ENCODE data around the gene NUFIP2.

The NUFIP2 gene

GRCh38 chr17:29216181-29216580 lies 77.8 kb downstream of the NUFIP2 start:
- H3K27ac ChIP-seq (ENCODE audit: low read length): no peak overlapping the region
- DNase-seq (ENCODE audit: low read depth, low spot score): no peak
- WGBS (ENCODE audit: insufficient coverage, insufficient read length): no CpG with 5 or more reads among the region's 6 CpGs
- H3K4me3 ChIP-seq (ENCODE audit: low read length): no peak overlapping the region
- no peaks in the 10 kb centered on the region for H3K27me3 ChIP-seq (ENCODE audit: control insufficient read depth, insufficient read depth, low read length)
- H3K9me3 ChIP-seq (ENCODE audit: control insufficient read depth, insufficient read depth, low read length): no peaks in the 10 kb centered on the region
- H3K36me3 ChIP-seq (ENCODE audit: control insufficient read depth, insufficient read depth, low read length): no peaks in the 10 kb centered on the region; the same call in 1 of the 2 replicates
- H3K4me1 ChIP-seq (ENCODE audit: control insufficient read depth, insufficient read depth, low read length): no peaks in the 10 kb centered on the region

- no CpG with 5 or more reads among the region's 4 CpGs for WGBS (ENCODE audit: insufficient coverage, insufficient read length)
- no peak overlapping the region for H3K4me3 ChIP-seq (ENCODE audit: low read length)
- no peaks in the 10 kb centered on the region for H3K4me1 ChIP-seq (ENCODE audit: control insufficient read depth, insufficient read depth, low read length)
- no peak overlapping the region for H3K27ac ChIP-seq (ENCODE audit: low read length)
- no peaks in the 10 kb centered on the region for H3K27me3 ChIP-seq (ENCODE audit: control insufficient read depth, insufficient read depth, low read length)
- H3K36me3 ChIP-seq (ENCODE audit: control insufficient read depth, insufficient read depth, low read length): no peaks in the 10 kb centered on the region; the same call in 1 of the 2 replicates
- no peak for DNase-seq (ENCODE audit: low read depth, low spot score)
- no peaks in the 10 kb centered on the region for H3K9me3 ChIP-seq (ENCODE audit: control insufficient read depth, insufficient read depth, low read length)
Observed at GRCh38 chr17:29215717-29216116, 78.2 kb downstream of the NUFIP2 start.

GRCh38 chr17:29215174-29215573 lies 78.8 kb downstream of the NUFIP2 start:
- Histone ChIP-seq H3K27me3 (ENCODE audit: control insufficient read depth, insufficient read depth, low read length) (no peaks in the 10 kb centered on the region), H3K4me3 (ENCODE audit: low read length) (no peak overlapping the region), H3K36me3 (ENCODE audit: control insufficient read depth, insufficient read depth, low read length) (no peaks in the 10 kb centered on the region; the same call in 1 of the 2 replicates), H3K9me3 (ENCODE audit: control insufficient read depth, insufficient read depth, low read length) (no peaks in the 10 kb centered on the region), H3K27ac (ENCODE audit: low read length) (no peak overlapping the region), H3K4me1 (ENCODE audit: control insufficient read depth, insufficient read depth, low read length) (no peaks in the 10 kb centered on the region)
- no peak for DNase-seq (ENCODE audit: low read depth, low spot score)
- no CpG with 5 or more reads among the region's 10 CpGs for WGBS (ENCODE audit: insufficient coverage, insufficient read length)

- H3K4me3 ChIP-seq (ENCODE audit: low read length): no peak overlapping the region
Observed at GRCh38 chr17:29214215-29215146, 79.5 kb downstream of the NUFIP2 start.

GRCh38 chr17:29212681-29213121 lies 81.2 kb downstream of the NUFIP2 start:
- H3K4me3 ChIP-seq (ENCODE audit: low read length): no peak overlapping the region
- no peak overlapping the region for H3K27ac ChIP-seq (ENCODE audit: low read length)
- no CpG with 5 or more reads among the region's 5 CpGs for WGBS (ENCODE audit: insufficient coverage, insufficient read length)
- no peaks in the 10 kb centered on the region for H3K9me3 ChIP-seq (ENCODE audit: control insufficient read depth, insufficient read depth, low read length)
- H3K36me3 ChIP-seq (ENCODE audit: control insufficient read depth, insufficient read depth, low read length): no peaks in the 10 kb centered on the region; the same call in 1 of the 2 replicates
- no peak for DNase-seq (ENCODE audit: low read depth, low spot score)
- no peaks in the 10 kb centered on the region for H3K27me3 ChIP-seq (ENCODE audit: control insufficient read depth, insufficient read depth, low read length)
- H3K4me1 ChIP-seq (ENCODE audit: control insufficient read depth, insufficient read depth, low read length): peaks cover 2% of the 10 kb centered on the region; the same call in 1 of the 2 replicates

More at GRCh38 chr17:29214215-29215146, 79.5 kb downstream of the NUFIP2 start:
- Histone ChIP-seq H3K27ac (ENCODE audit: low read length) (no peak overlapping the region), H3K36me3 (ENCODE audit: control insufficient read depth, insufficient read depth, low read length) (no peaks in the 10 kb centered on the region; the same call in 1 of the 2 replicates), H3K4me1 (ENCODE audit: control insufficient read depth, insufficient read depth, low read length) (no peaks in the 10 kb centered on the region), H3K9me3 (ENCODE audit: control insufficient read depth, insufficient read depth, low read length) (no peaks in the 10 kb centered on the region), H3K27me3 (ENCODE audit: control insufficient read depth, insufficient read depth, low read length) (no peaks in the 10 kb centered on the region)
- DNase-seq (ENCODE audit: low read depth, low spot score): no peak
- no CpG with 5 or more reads among the region's 8 CpGs for WGBS (ENCODE audit: insufficient coverage, insufficient read length)

- Histone ChIP-seq H3K9me3 (ENCODE audit: control insufficient read depth, insufficient read depth, low read length) (no peaks in the 10 kb centered on the region), H3K4me1 (ENCODE audit: control insufficient read depth, insufficient read depth, low read length) (peaks cover 4% of the 10 kb centered on the region; the same call in 1 of the 2 replicates), H3K36me3 (ENCODE audit: control insufficient read depth, insufficient read depth, low read length) (no peaks in the 10 kb centered on the region; the same call in 1 of the 2 replicates), H3K4me3 (ENCODE audit: low read length) (no peak overlapping the region), H3K27me3 (ENCODE audit: control insufficient read depth, insufficient read depth, low read length) (no peaks in the 10 kb centered on the region), H3K27ac (ENCODE audit: low read length) (no peak overlapping the region)
- DNase-seq (ENCODE audit: low read depth, low spot score): no peak
- no CpG with 5 or more reads among the region's 1 CpG for WGBS (ENCODE audit: insufficient coverage, insufficient read length)
Observed at GRCh38 chr17:29212094-29212631, 81.8 kb downstream of the NUFIP2 start.

GRCh38 chr17:29210879-29211278 lies 83.1 kb downstream of the NUFIP2 start:
- no peak for DNase-seq (ENCODE audit: low read depth, low spot score)
- Histone ChIP-seq H3K4me1 (ENCODE audit: control insufficient read depth, insufficient read depth, low read length) (peaks cover 4% of the 10 kb centered on the region; the same call in 1 of the 2 replicates), H3K9me3 (ENCODE audit: control insufficient read depth, insufficient read depth, low read length) (no peaks in the 10 kb centered on the region), H3K36me3 (ENCODE audit: control insufficient read depth, insufficient read depth, low read length) (no peaks in the 10 kb centered on the region; the same call in 1 of the 2 replicates), H3K27ac (ENCODE audit: low read length) (no peak overlapping the region), H3K27me3 (ENCODE audit: control insufficient read depth, insufficient read depth, low read length) (no peaks in the 10 kb centered on the region), H3K4me3 (ENCODE audit: low read length) (no peak overlapping the region)
- no CpG with 5 or more reads among the region's 2 CpGs for WGBS (ENCODE audit: insufficient coverage, insufficient read length)

- H3K4me3 ChIP-seq (ENCODE audit: low read length): no peak overlapping the region
- no peak overlapping the region for H3K27ac ChIP-seq (ENCODE audit: low read length)
- no peaks in the 10 kb centered on the region for H3K9me3 ChIP-seq (ENCODE audit: control insufficient read depth, insufficient read depth, low read length)
- no CpG with 5 or more reads among the region's 5 CpGs for WGBS (ENCODE audit: insufficient coverage, insufficient read length)
- H3K36me3 ChIP-seq (ENCODE audit: control insufficient read depth, insufficient read depth, low read length): no peaks in the 10 kb centered on the region; the same call in 1 of the 2 replicates
- no peak for DNase-seq (ENCODE audit: low read depth, low spot score)
- H3K27me3 ChIP-seq (ENCODE audit: control insufficient read depth, insufficient read depth, low read length): no peaks in the 10 kb centered on the region
- peaks cover 4% of the 10 kb centered on the region; the same call in 1 of the 2 replicates for H3K4me1 ChIP-seq (ENCODE audit: control insufficient read depth, insufficient read depth, low read length)
Observed at GRCh38 chr17:29209073-29209472, 84.9 kb downstream of the NUFIP2 start.

GRCh38 chr17:29207975-29208374 lies 86.0 kb downstream of the NUFIP2 start:
- Histone ChIP-seq H3K27ac (ENCODE audit: low read length) (no peak overlapping the region), H3K4me3 (ENCODE audit: low read length) (no peak overlapping the region), H3K36me3 (ENCODE audit: control insufficient read depth, insufficient read depth, low read length) (no peaks in the 10 kb centered on the region; the same call in 1 of the 2 replicates), H3K9me3 (ENCODE audit: control insufficient read depth, insufficient read depth, low read length) (no peaks in the 10 kb centered on the region), H3K4me1 (ENCODE audit: control insufficient read depth, insufficient read depth, low read length) (peaks cover 4% of the 10 kb centered on the region; the same call in 1 of the 2 replicates), H3K27me3 (ENCODE audit: control insufficient read depth, insufficient read depth, low read length) (no peaks in the 10 kb centered on the region)
- WGBS (ENCODE audit: insufficient coverage, insufficient read length): no CpG with 5 or more reads among the region's 2 CpGs
- no peak for DNase-seq (ENCODE audit: low read depth, low spot score)

Measured in iPS DF 6.9 (cell line).